IMR-90 (cell line): ENCODE measurements around the gene DNAH8. TPM values are rescaled to one million over a fixed set of nuclear protein-coding genes. Genes with fewer than 3 reads are reported as not detected.

Source experiments
- ATAC-seq: fragments of 200-7000 bp; cut with Tn5 transposase; 2 replicates; pipeline ENCODE4 v1.9.1; 2020; ENCODE audit warnings: low read depth, mild to moderate bottlenecking, moderate library complexity
- BruUV-seq: library from RNA; stranded (reverse); fragments of 400-500 nt; replicated peaks from 2 replicates; lab custom pipeline; 2021; lab: Mats Ljungman, UMichigan
- CTCF ChIA-PET: fragments of 300-600 bp; formaldehyde crosslinking; extraction: SDS; loops from one replicate; lab custom pipeline; 2021; ENCODE audit warnings: antibody characterized with exemption; lab: Yijun Ruan, JAX
- POLR2A ChIA-PET: fragments of 300-600 bp; sonication (Branson Sonifier 250); formaldehyde crosslinking; loops from one replicate; lab custom pipeline; 2022; ENCODE audit warnings: antibody characterized with exemption; ENCODE audit not compliant: unreplicated experiment; lab: Charles Lee
- DNase-seq: peaks from one replicate; pipeline ENCODE4 v3.0.0; 2013
- H2AFZ ChIP-seq: replicated peaks from 2 replicates; pipeline ENCODE3; 2013; ENCODE audit warnings: low read length, mild to moderate bottlenecking; ENCODE audit not compliant: poor library complexity
- H2AK5ac ChIP-seq: 2 replicates; pipeline ENCODE4 v1.6.1; 2013; ENCODE audit warnings: low read depth, low read length, inconsistent platforms
- H2AK9ac ChIP-seq: replicated peaks from 2 replicates; pipeline ENCODE3; 2013; ENCODE audit warnings: mild to moderate bottlenecking, low read depth, low read length, moderate library complexity; ENCODE audit not compliant: poor library complexity
- H2BK120ac ChIP-seq: 2 replicates; pipeline ENCODE4 v1.6.1; 2013; ENCODE audit warnings: low read depth, low read length, inconsistent platforms
- H2BK15ac ChIP-seq: 3 replicates; pipeline ENCODE4 v1.6.1; 2013; ENCODE audit warnings: low read depth, low read length, inconsistent platforms
- H2BK20ac ChIP-seq: 2 replicates; pipeline ENCODE4 v1.6.1; 2013; ENCODE audit warnings: low read depth, mild to moderate bottlenecking, inconsistent platforms, low read length, moderate library complexity
- H2BK5ac ChIP-seq: 2 replicates; pipeline ENCODE4 v1.6.1; 2013; ENCODE audit warnings: mild to moderate bottlenecking, low read depth, low read length, inconsistent platforms; ENCODE audit not compliant: poor library complexity, severe bottlenecking
- H3K14ac ChIP-seq: replicated peaks from 2 replicates; pipeline ENCODE4 v1.6.1; 2013; ENCODE audit warnings: low read depth, low read length, inconsistent platforms
- H3K18ac ChIP-seq: 2 replicates; pipeline ENCODE4 v1.6.1; 2013; ENCODE audit warnings: low read depth, low read length, control low read depth
- H3K23ac ChIP-seq: 2 replicates; pipeline ENCODE4 v1.6.1; 2013; ENCODE audit warnings: low read depth, low read length, inconsistent platforms
- H3K27ac ChIP-seq: 2 replicates; pipeline ENCODE4 v1.5.1; 2013; ENCODE audit warnings: mild to moderate bottlenecking, control low read depth, low read length; ENCODE audit not compliant: insufficient read depth
- H3K27me3 ChIP-seq: 2 replicates; pipeline ENCODE4 v1.6.1; 2013; ENCODE audit warnings: low read length; ENCODE audit not compliant: control insufficient read depth, insufficient read depth
- H3K36me3 ChIP-seq: 2 replicates; pipeline ENCODE4 v1.6.1; 2013; ENCODE audit warnings: low read length, mixed read lengths; ENCODE audit not compliant: control insufficient read depth, insufficient read depth
- H3K4ac ChIP-seq: 2 replicates; pipeline ENCODE4 v1.6.1; 2013; ENCODE audit warnings: low read depth, low read length, inconsistent platforms
- H3K4me1 ChIP-seq: 2 replicates; pipeline ENCODE4 v1.6.1; 2013; ENCODE audit warnings: low read length, mixed read lengths; ENCODE audit not compliant: control insufficient read depth, insufficient read depth
- H3K4me2 ChIP-seq: 2 replicates; pipeline ENCODE4 v1.6.1; 2013; ENCODE audit warnings: low read depth, mild to moderate bottlenecking, control low read depth, low read length, moderate library complexity
- H3K4me3 ChIP-seq: 2 replicates; pipeline ENCODE4 v1.5.1; 2013; ENCODE audit warnings: low read depth, mild to moderate bottlenecking, control low read depth, low read length, moderate library complexity; ENCODE audit not compliant: insufficient read depth
- H3K56ac ChIP-seq: 2 replicates; pipeline ENCODE4 v1.6.1; 2013; ENCODE audit warnings: low read length, inconsistent platforms; ENCODE audit not compliant: insufficient read depth; ENCODE audit errors: extremely low read depth
- H3K79me1 ChIP-seq, 2 experiments: 2 replicates each; pipeline ENCODE4 v1.6.1; 2013; ENCODE audit warnings: low read length in 2 of 2, inconsistent platforms in 1 of 2, low read depth in 1 of 2
- H3K9ac ChIP-seq: 2 replicates; pipeline ENCODE4 v1.6.1; 2013; ENCODE audit warnings: low read depth, low read length, control low read depth
- H3K9me1 ChIP-seq: 2 replicates; pipeline ENCODE4 v1.6.1; 2013; ENCODE audit warnings: low read length, inconsistent platforms; ENCODE audit not compliant: insufficient read depth
- H3K9me3 ChIP-seq: 2 replicates; pipeline ENCODE4 v1.6.1; 2013; ENCODE audit warnings: low read length; ENCODE audit not compliant: control insufficient read depth, insufficient read depth
- H4K20me1 ChIP-seq: 2 replicates; pipeline ENCODE4 v1.6.1; 2013; ENCODE audit warnings: low read length, inconsistent platforms; ENCODE audit not compliant: insufficient read depth
- H4K5ac ChIP-seq: 2 replicates; pipeline ENCODE4 v1.6.1; 2013; ENCODE audit warnings: mild to moderate bottlenecking, low read depth, low read length, control low read depth
- H4K8ac ChIP-seq, 2 experiments: 2 replicates each; pipeline ENCODE4 v1.6.1; 2013; ENCODE audit warnings: low read depth in 2 of 2, low read length in 2 of 2, control low read depth in 1 of 2, inconsistent platforms in 1 of 2
- H4K91ac ChIP-seq: 2 replicates; pipeline ENCODE4 v1.6.1; 2013; ENCODE audit warnings: low read depth, low read length, inconsistent platforms; ENCODE audit not compliant: insufficient read depth
- BHLHE40 ChIP-seq: fragments of 150-350 bp; IDR thresholded peaks from 2 replicates; pipeline ENCODE4 v1.6.1; 2016; ENCODE audit warnings: mild to moderate bottlenecking, low read depth, low read length
- CEBPB ChIP-seq: IDR thresholded peaks from 2 replicates; pipeline ENCODE4 v1.6.1; 2012; ENCODE audit warnings: low read depth, low read length, improper control_type of control experiment
- FOS ChIP-seq: fragments of 150-350 bp; IDR thresholded peaks from 2 replicates; pipeline ENCODE4 v1.6.1; 2016; ENCODE audit warnings: low read depth, low read length
- MAFK ChIP-seq: IDR thresholded peaks from 2 replicates; pipeline ENCODE4 v1.6.1; 2012; ENCODE audit warnings: low read depth, low read length, improper control_type of control experiment
- MXI1 ChIP-seq: IDR thresholded peaks from 2 replicates; pipeline ENCODE4 v1.6.1; 2012; ENCODE audit warnings: low read depth, mild to moderate bottlenecking, low read length, moderate library complexity, borderline replicate concordance
- NFE2L2 ChIP-seq: fragments of 150-350 bp; IDR thresholded peaks from 2 replicates; pipeline ENCODE4 v1.6.1; 2016; ENCODE audit warnings: low read depth, mild to moderate bottlenecking, low read length
- POLR2A ChIP-seq: IDR thresholded peaks from 2 replicates; pipeline ENCODE4 v1.6.1; 2012; ENCODE audit warnings: mild to moderate bottlenecking, low read depth, low read length
- RAD21 ChIP-seq: IDR thresholded peaks from 2 replicates; pipeline ENCODE4 v1.6.1; 2012; ENCODE audit warnings: low read length, improper control_type of control experiment
- RCOR1 ChIP-seq: IDR thresholded peaks from 2 replicates; pipeline ENCODE4 v1.6.1; 2012; ENCODE audit warnings: mild to moderate bottlenecking, low read length, improper control_type of control experiment; ENCODE audit not compliant: insufficient replicate concordance
- RFX5 ChIP-seq: IDR thresholded peaks from 2 replicates; pipeline ENCODE4 v1.8.0; 2012; ENCODE audit warnings: low read depth, mild to moderate bottlenecking, low read length, moderate library complexity
- SMC3 ChIP-seq: fragments of 150-350 bp; IDR thresholded peaks from 2 replicates; pipeline ENCODE4 v1.6.1; 2016; ENCODE audit warnings: low read depth, mild to moderate bottlenecking, antibody characterized with exemption, low read length, moderate library complexity
- WGBS, 2 experiments: methylation state at CpG; one replicate each; pipeline versions ENCODE4 v1.1.5 to v1.1.7; 2013; ENCODE audit warnings: missing lambda C conversion rate in 2 of 2; ENCODE audit not compliant: insufficient read length in 1 of 2; ENCODE audit errors: extremely low coverage in 2 of 2; 5-methylcytosine and 5-hydroxymethylcytosine counted together
- dilution Hi-C: fragments of 300-500 bp; cut with HindIII; formaldehyde crosslinking; loops from one replicate; pipeline ENCODE4 v1.14.3; 2018; ENCODE audit warnings: low sequenced_read_pairs; ENCODE audit not compliant: unreplicated experiment
- in situ Hi-C: fragments of 300-500 bp; cut with MboI; formaldehyde crosslinking; loops from 3 replicates; pipeline ENCODE4 v1.14.3; 2019; ENCODE audit warnings: low sequenced_read_pairs, inconsistent platforms, mixed read lengths
- intact Hi-C: fragments of 100-400 bp; cut with micrococcal nuclease; formaldehyde crosslinking; loops from 2 replicates; pipeline ENCODE4 v1.10.0; 2022
- polyA plus RNA-seq, 3 experiments: library from polyadenylated mRNA; depleted of rRNA; stranded (reverse); fragments of >200 nt; gene quantifications; 2 replicates each; pipeline ENCODE4 v1.2.3, GENCODE V29; 2012; ENCODE audit warnings: low replicate concordance in 1 of 3
- total RNA-seq: library from RNA; depleted of rRNA; stranded (reverse); fragments of >200 nt; gene quantifications from 2 replicates; pipeline ENCODE4 v1.2.3, GENCODE V29; 2012
- TF ChIP-seq, protein P1 (sequence below): conservative IDR thresholded peaks from 2 replicates; pipeline ENCODE4 v1.5.1; 2012; ENCODE audit warnings: mild to moderate bottlenecking, low read depth, low read length, improper control_type of control experiment
- TF ChIP-seq, protein P2 (sequence below): fragments of 150-350 bp; IDR thresholded peaks from 2 replicates; pipeline ENCODE4 v1.6.1; 2017; ENCODE audit warnings: mild to moderate bottlenecking, antibody characterized with exemption, low read length, low read depth
- TF ChIP-seq, protein P3 (sequence below): fragments of 150-350 bp; IDR thresholded peaks from 2 replicates; pipeline ENCODE4 v1.6.1; 2016; ENCODE audit warnings: low read depth, mild to moderate bottlenecking, low read length, moderate library complexity, borderline replicate concordance

DNAH8 gene
- total and polyA plus RNA-seq, 2 of the 4 experiments (the other 2 are of a cell fraction) = not detected

DNA sequence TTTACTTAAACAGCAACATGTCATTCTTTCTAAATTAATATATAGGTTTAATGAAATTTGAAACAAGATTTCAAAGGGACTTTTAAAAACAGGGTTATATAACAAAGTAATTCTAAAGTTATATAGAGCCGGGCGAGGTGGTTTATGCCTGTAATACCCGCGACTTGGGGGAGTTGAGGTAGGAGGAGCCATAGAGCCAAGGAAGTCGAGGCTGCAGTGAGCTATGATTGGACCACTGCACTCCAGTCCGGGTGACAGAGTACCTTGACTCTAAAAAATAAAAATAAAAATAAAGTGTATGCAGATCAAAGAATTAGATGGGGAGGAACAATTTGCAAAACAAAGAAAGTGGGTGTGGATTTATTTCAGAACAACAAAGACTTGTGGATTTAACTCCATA lies 182.4 kb downstream of the DNAH8 start:
- H2BK20ac ChIP-seq = no peak overlapping the region
- H3K18ac ChIP-seq = no peak overlapping the region
- H2BK15ac ChIP-seq = no peak overlapping the region
- intact Hi-C loops = no loop called here
- H2AK5ac ChIP-seq = no peak overlapping the region
- H4K5ac ChIP-seq = no peak overlapping the region
- BruUV-seq = no TSS peak
- ATAC-seq (no peak), DNase-seq (no peak)
- no peak overlapping the region for H3K4me2 ChIP-seq
- H2BK120ac ChIP-seq = no peak overlapping the region
- ChIA-PET CTCF (no interaction called here), POLR2A (no interaction called here)
- dilution Hi-C loops = no loop called here
- no peaks in the 10 kb centered on the region for H3K4me1 ChIP-seq
- in situ Hi-C loops = no loop called here
- no peaks in the 10 kb centered on the region for H3K27me3 ChIP-seq
- H3K9me1 ChIP-seq = no peaks in the 10 kb centered on the region
- no peaks in the 10 kb centered on the region for H4K20me1 ChIP-seq
- H4K8ac ChIP-seq = no peak overlapping the region
- H3K56ac ChIP-seq = no peak overlapping the region
- no peak overlapping the region for H2AFZ ChIP-seq
- H3K27ac ChIP-seq = no peak overlapping the region
- no peaks in the 10 kb centered on the region for H3K79me1 ChIP-seq
- TF ChIP-seq RCOR1 (no peak), MXI1 (no peak), RFX5 (no peak), BHLHE40 (no peak), CEBPB (no peak), NFE2L2 (no peak), SMC3 (no peak), RAD21 (no peak), MAFK (no peak), FOS (no peak), POLR2A (no peak)
- TF ChIP-seq, protein P1, sequence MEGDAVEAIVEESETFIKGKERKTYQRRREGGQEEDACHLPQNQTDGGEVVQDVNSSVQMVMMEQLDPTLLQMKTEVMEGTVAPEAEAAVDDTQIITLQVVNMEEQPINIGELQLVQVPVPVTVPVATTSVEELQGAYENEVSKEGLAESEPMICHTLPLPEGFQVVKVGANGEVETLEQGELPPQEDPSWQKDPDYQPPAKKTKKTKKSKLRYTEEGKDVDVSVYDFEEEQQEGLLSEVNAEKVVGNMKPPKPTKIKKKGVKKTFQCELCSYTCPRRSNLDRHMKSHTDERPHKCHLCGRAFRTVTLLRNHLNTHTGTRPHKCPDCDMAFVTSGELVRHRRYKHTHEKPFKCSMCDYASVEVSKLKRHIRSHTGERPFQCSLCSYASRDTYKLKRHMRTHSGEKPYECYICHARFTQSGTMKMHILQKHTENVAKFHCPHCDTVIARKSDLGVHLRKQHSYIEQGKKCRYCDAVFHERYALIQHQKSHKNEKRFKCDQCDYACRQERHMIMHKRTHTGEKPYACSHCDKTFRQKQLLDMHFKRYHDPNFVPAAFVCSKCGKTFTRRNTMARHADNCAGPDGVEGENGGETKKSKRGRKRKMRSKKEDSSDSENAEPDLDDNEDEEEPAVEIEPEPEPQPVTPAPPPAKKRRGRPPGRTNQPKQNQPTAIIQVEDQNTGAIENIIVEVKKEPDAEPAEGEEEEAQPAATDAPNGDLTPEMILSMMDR = no peak
- TF ChIP-seq, protein P2, sequence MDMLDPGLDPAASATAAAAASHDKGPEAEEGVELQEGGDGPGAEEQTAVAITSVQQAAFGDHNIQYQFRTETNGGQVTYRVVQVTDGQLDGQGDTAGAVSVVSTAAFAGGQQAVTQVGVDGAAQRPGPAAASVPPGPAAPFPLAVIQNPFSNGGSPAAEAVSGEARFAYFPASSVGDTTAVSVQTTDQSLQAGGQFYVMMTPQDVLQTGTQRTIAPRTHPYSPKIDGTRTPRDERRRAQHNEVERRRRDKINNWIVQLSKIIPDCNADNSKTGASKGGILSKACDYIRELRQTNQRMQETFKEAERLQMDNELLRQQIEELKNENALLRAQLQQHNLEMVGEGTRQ = no peak
- TF ChIP-seq, protein P3, sequence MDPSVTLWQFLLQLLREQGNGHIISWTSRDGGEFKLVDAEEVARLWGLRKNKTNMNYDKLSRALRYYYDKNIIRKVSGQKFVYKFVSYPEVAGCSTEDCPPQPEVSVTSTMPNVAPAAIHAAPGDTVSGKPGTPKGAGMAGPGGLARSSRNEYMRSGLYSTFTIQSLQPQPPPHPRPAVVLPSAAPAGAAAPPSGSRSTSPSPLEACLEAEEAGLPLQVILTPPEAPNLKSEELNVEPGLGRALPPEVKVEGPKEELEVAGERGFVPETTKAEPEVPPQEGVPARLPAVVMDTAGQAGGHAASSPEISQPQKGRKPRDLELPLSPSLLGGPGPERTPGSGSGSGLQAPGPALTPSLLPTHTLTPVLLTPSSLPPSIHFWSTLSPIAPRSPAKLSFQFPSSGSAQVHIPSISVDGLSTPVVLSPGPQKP = no peak
- H3K36me3 ChIP-seq = no peaks in the 10 kb centered on the region
- no peak overlapping the region for H3K4me3 ChIP-seq
- no peaks in the 10 kb centered on the region for H3K9me3 ChIP-seq
- H4K91ac ChIP-seq = no peak overlapping the region
- H2BK5ac ChIP-seq = no peak overlapping the region
- H3K4ac ChIP-seq = no peak overlapping the region
- H3K23ac ChIP-seq = no peak overlapping the region
- H2AK9ac ChIP-seq = no peak overlapping the region
- WGBS, 2 experiments = no CpG with 5 or more reads among the region's 6 CpGs
- H3K14ac ChIP-seq = no peak overlapping the region
- H3K9ac ChIP-seq = no peak overlapping the region
